Smooth muscle cell (in vitro differentiated cells): ENCODE data around the gene TMOD3. TPM values are rescaled to one million over a fixed set of nuclear protein-coding genes. Genes with fewer than 3 reads are reported as not detected.
A peak's percentile ranks its signal among the peaks of the same experiment; 100 is the strongest.

ENCODE experiments used
- DNase-seq: peaks from one replicate; lab custom pipeline; 2025; ENCODE audit not compliant: unreplicated experiment; lab: John Stamatoyannopoulos, UW
- H2AFZ ChIP-seq: fragments of 200-600 bp; sonication (generic); 2 replicates; pipeline ENCODE4 v1.6.0; 2016; ENCODE audit warnings: antibody characterized with exemption, low read depth, mild to moderate bottlenecking
- H3F3A ChIP-seq: fragments of 200-600 bp; sonication (generic); 2 replicates; pipeline ENCODE4 v1.6.0; 2017; ENCODE audit warnings: antibody characterized with exemption, low read depth
- H3K27ac ChIP-seq: fragments of 200-600 bp; sonication (generic); 2 replicates; pipeline ENCODE4 v1.5.1; 2016; ENCODE audit warnings: low read depth, mild to moderate bottlenecking
- H3K27me3 ChIP-seq: fragments of 200-600 bp; sonication (generic); 2 replicates; pipeline ENCODE4 v1.6.1; 2016; ENCODE audit warnings: low read depth, mild to moderate bottlenecking
- H3K36me3 ChIP-seq: fragments of 200-600 bp; sonication (generic); 2 replicates; pipeline ENCODE4 v1.5.1; 2016; ENCODE audit warnings: low read depth
- H3K4me1 ChIP-seq: fragments of 200-600 bp; sonication (generic); 2 replicates; pipeline ENCODE4 v1.5.1; 2016; ENCODE audit warnings: low read depth
- H3K4me2 ChIP-seq: fragments of 200-600 bp; sonication (generic); 2 replicates; pipeline ENCODE4 v1.6.0; 2016; ENCODE audit warnings: mild to moderate bottlenecking
- H3K4me3 ChIP-seq: fragments of 200-600 bp; sonication (generic); 2 replicates; pipeline ENCODE4 v1.5.1; 2016; ENCODE audit warnings: mild to moderate bottlenecking
- H3K79me2 ChIP-seq: fragments of 200-600 bp; sonication (generic); 2 replicates; pipeline ENCODE4 v1.6.0; 2016; ENCODE audit warnings: low read depth, mild to moderate bottlenecking
- H3K9ac ChIP-seq: fragments of 200-600 bp; sonication (generic); 2 replicates; pipeline ENCODE4 v1.6.0; 2016; ENCODE audit warnings: low read depth
- H3K9me3 ChIP-seq: fragments of 200-600 bp; sonication (generic); replicated peaks from 2 replicates; pipeline ENCODE4 v1.5.1; 2016; ENCODE audit warnings: low read depth
- H4K20me1 ChIP-seq: fragments of 200-600 bp; sonication (generic); 2 replicates; pipeline ENCODE4 v1.6.0; 2016; ENCODE audit warnings: low read depth
- WGBS: methylation state at CpG from one replicate; pipeline ENCODE4 v1.1.7; 2016; ENCODE audit warnings: low lambda C conversion rate; 5-methylcytosine and 5-hydroxymethylcytosine counted together
- polyA plus RNA-seq: library from polyadenylated mRNA; unstranded; fragments of >200 nt; fragmentation: Nextera tagmentation; extraction: Ambion mirVana; gene quantifications from 2 replicates; pipeline ENCODE4 v1.2.1, GENCODE V29; 2016
- total RNA-seq: library from RNA; depleted of rRNA; stranded (reverse); fragments of >200 nt; gene quantifications from 2 replicates; pipeline ENCODE4 v1.2.3, GENCODE V29; 2014
- TF ChIP-seq, protein P1 (sequence below): fragments of 200-600 bp; sonication (generic); IDR thresholded peaks from 2 replicates; pipeline ENCODE4 v1.5.1; 2017; ENCODE audit warnings: borderline replicate concordance, mild to moderate bottlenecking, antibody characterized with exemption; ENCODE audit not compliant: insufficient read depth, poor library complexity, severe bottlenecking

TMOD3 gene
- total and polyA plus RNA-seq, 2 experiments from 2014 or later: 18.6 to 35.7 TPM

- TF ChIP-seq, protein P1, sequence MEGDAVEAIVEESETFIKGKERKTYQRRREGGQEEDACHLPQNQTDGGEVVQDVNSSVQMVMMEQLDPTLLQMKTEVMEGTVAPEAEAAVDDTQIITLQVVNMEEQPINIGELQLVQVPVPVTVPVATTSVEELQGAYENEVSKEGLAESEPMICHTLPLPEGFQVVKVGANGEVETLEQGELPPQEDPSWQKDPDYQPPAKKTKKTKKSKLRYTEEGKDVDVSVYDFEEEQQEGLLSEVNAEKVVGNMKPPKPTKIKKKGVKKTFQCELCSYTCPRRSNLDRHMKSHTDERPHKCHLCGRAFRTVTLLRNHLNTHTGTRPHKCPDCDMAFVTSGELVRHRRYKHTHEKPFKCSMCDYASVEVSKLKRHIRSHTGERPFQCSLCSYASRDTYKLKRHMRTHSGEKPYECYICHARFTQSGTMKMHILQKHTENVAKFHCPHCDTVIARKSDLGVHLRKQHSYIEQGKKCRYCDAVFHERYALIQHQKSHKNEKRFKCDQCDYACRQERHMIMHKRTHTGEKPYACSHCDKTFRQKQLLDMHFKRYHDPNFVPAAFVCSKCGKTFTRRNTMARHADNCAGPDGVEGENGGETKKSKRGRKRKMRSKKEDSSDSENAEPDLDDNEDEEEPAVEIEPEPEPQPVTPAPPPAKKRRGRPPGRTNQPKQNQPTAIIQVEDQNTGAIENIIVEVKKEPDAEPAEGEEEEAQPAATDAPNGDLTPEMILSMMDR: no peak
- H3K9ac ChIP-seq: no peak overlapping the region
- H3K4me3 ChIP-seq: no peak overlapping the region
- no peak overlapping the region for H2AFZ ChIP-seq
- H4K20me1 ChIP-seq: no peaks in the 10 kb centered on the region
- H3K27me3 ChIP-seq: no peaks in the 10 kb centered on the region
- no peak for DNase-seq
- H3K4me2 ChIP-seq: no peak overlapping the region
- H3K79me2 ChIP-seq: no peaks in the 10 kb centered on the region
- no peak overlapping the region for H3K27ac ChIP-seq
- no peaks in the 10 kb centered on the region for H3F3A ChIP-seq
- H3K4me1 ChIP-seq: no peaks in the 10 kb centered on the region
- no peaks in the 10 kb centered on the region for H3K36me3 ChIP-seq
- H3K9me3 ChIP-seq: no peaks in the 10 kb centered on the region
These were observed 12.8 kb upstream of the TMOD3 start for GRCh38 chr15:51816611-51817010.

DNA sequence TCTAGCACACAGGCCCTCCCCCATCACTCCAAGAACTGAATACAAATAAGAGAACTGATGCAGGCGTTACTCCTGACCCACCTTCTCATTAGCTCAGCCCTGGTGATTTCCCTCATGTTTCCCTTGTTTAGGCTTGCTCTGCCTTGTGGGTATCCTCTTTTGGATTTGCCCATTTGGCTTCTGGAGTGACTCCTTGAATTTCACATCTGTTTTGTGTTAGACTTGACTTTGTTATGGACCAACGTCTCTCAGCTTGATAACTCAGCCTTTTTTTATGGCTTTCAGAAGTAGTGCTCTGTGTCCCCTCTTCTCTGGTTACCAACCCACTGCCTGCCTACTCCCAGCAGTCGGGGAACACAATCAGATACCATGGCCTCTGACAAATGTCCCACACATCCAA is 11.3 kb upstream of the TMOD3 start:
- no peak overlapping the region for H3K9ac ChIP-seq
- 43% methylated on average over 3 of the region's 3 CpGs for WGBS
- TF ChIP-seq, protein P1: no peak
- DNase-seq: no peak
- no peak overlapping the region for H3K4me3 ChIP-seq
- H2AFZ ChIP-seq: peak overlapping the region; percentile 12
- no peak overlapping the region for H3K4me2 ChIP-seq
- no peak overlapping the region for H3K27ac ChIP-seq
- H3K79me2 ChIP-seq: no peaks in the 10 kb centered on the region
- H3K36me3 ChIP-seq: no peaks in the 10 kb centered on the region
- no peaks in the 10 kb centered on the region for H3K27me3 ChIP-seq
- H3F3A ChIP-seq: no peaks in the 10 kb centered on the region
- no peaks in the 10 kb centered on the region for H3K4me1 ChIP-seq
- no peaks in the 10 kb centered on the region for H4K20me1 ChIP-seq
- H3K9me3 ChIP-seq: no peaks in the 10 kb centered on the region

GRCh38 chr15:51825698-51826097 is 3.8 kb upstream of the TMOD3 start:
- H3K27ac ChIP-seq: no peak overlapping the region
- H3K4me3 ChIP-seq: no peak overlapping the region
- no peak overlapping the region for H3K4me2 ChIP-seq
- H3K27me3 ChIP-seq: no peaks in the 10 kb centered on the region
- no peaks in the 10 kb centered on the region for H3K36me3 ChIP-seq
- H3K79me2 ChIP-seq: peaks cover 8% of the 10 kb centered on the region
- TF ChIP-seq, protein P1: no peak
- no peak for DNase-seq
- H3K9me3 ChIP-seq: no peaks in the 10 kb centered on the region
- peaks cover 4% of the 10 kb centered on the region for H3K4me1 ChIP-seq
- H4K20me1 ChIP-seq: peaks cover 4% of the 10 kb centered on the region
- no peak overlapping the region for H2AFZ ChIP-seq
- no peaks in the 10 kb centered on the region for H3F3A ChIP-seq
- no peak overlapping the region for H3K9ac ChIP-seq
- 81% methylated on average over 3 of the region's 3 CpGs for WGBS

- DNase-seq: no peak
- peak overlapping the region; percentile 71 for H3K4me3 ChIP-seq
- H4K20me1 ChIP-seq: peaks cover 35% of the 10 kb centered on the region
- H3K9ac ChIP-seq: peak overlapping the region; percentile 84
- H3K79me2 ChIP-seq: peaks cover 39% of the 10 kb centered on the region
- peak overlapping the region; percentile 85 for H2AFZ ChIP-seq
- TF ChIP-seq, protein P1: no peak
- H3K27me3 ChIP-seq: no peaks in the 10 kb centered on the region
- H3K9me3 ChIP-seq: no peaks in the 10 kb centered on the region
- H3K27ac ChIP-seq: peak overlapping the region; percentile 85
- 61% methylated on average over 9 of the region's 9 CpGs for WGBS
- no peaks in the 10 kb centered on the region for H3F3A ChIP-seq
- peak overlapping the region; percentile 89 for H3K4me2 ChIP-seq
- H3K36me3 ChIP-seq: no peaks in the 10 kb centered on the region
- peaks cover 11% of the 10 kb centered on the region for H3K4me1 ChIP-seq
These were observed 655 bp upstream of the TMOD3 start for GRCh38 chr15:51828621-51829375.
